GM18511 (cell line): ENCODE data around the gene ADAMTS5.

Source experiments
- ATAC-seq: cut with Tn5 transposase; IDR thresholded peaks from one replicate; pipeline ENCODE4 v1.9.1; 2021; ENCODE audit warnings: mild to moderate bottlenecking, moderate library complexity; ENCODE audit not compliant: unreplicated experiment

ADAMTS5 gene

DNA sequence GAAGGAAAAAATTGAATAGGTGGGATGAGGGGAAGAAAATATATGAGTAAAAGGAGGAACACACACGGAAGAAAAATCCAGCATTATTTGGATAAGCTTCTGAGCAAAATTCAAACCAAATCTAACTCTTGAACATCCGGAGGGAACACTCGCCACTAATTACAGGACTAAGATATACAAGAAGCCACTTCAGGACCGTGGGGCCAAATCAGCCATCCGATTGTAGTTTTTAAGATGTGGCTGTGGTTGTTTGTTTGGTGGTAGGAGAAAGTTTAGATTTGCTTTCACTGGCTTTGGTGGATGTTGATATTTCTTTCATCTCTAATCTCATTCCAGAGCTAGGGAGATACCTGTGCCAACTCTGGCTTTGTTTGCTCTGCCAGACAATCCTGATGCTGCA, 78.0 kb downstream of the ADAMTS5 start:
- ATAC-seq, result no peak

DNA sequence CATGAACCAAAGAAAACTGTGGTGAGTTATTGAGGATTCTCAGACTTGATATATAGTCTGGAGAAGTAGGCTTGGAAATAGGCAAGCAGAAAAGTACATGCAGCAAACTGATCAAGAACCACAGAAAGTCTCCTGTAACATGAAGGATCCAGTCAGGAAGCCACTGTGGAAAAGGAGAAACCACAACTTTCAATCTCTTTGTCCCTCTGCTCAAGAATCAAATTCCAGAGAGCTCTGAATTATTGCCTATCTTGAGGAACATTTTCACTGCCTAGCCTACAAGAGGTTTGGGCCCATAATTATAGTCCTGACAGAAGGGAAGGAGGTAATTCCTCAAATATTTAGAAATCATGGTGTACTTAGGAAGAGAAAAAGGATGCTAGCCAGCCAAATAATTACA, 78.6 kb downstream of the ADAMTS5 start:
- ATAC-seq, result no peak

DNA sequence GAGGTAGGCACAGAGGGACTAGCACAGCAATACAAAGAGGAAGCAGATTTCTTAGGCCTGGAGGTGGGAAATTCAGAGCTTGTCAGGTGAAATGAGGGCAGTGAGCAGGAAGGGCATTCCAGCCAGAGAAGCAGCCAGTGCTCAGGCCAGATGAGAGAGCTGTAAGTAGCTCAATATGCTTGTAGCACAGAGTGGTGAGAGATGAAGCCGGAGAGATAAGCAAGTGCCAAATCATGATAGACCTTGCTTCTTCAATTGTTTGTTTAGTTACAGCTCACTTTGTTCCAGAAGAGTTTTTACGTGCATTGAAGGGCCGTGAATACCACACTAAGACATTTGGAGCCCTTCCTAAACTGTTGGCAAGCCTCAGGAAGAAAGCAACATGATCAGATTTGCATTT, 79.6 kb downstream of the ADAMTS5 start:
- no peak for ATAC-seq

DNA sequence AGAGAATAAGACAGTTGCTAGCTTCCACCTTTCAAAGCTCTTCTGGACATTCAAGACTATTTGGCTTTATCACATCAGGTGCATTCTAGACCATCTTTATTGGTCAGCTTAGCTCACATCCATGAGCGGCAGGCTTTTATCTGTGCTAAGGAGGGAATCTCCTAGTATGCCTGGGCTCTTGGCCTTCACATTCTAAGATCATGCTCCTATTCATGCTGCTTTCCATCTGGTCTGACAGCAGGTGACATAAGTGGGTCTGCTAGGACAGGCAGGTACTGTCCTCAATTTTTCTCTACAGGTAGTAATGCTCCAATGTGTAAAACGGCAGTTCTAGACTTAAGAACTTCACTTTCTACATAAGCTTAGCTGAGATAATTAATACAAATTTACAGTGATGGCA, 82.5 kb downstream of the ADAMTS5 start:
- ATAC-seq, result no peak

DNA sequence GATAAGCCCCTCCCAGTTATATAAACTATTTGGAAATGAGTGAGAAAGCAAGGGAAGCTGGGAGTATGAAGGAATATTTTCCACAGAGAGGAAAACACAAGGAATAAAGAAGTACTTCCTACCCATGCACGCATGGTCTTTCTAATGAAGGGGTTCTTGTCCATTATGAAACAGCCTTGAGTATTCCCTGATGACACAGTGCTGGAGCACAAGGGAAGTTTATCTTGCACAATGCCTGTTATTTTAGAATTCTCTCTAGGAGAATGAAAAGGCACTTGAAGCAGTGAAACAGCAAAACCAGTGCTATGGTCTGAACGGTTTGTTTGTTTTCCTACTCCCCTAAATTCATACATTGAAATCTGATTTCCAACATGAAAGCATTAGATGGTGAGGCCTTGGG, 83.1 kb downstream of the ADAMTS5 start:
- no peak for ATAC-seq

DNA sequence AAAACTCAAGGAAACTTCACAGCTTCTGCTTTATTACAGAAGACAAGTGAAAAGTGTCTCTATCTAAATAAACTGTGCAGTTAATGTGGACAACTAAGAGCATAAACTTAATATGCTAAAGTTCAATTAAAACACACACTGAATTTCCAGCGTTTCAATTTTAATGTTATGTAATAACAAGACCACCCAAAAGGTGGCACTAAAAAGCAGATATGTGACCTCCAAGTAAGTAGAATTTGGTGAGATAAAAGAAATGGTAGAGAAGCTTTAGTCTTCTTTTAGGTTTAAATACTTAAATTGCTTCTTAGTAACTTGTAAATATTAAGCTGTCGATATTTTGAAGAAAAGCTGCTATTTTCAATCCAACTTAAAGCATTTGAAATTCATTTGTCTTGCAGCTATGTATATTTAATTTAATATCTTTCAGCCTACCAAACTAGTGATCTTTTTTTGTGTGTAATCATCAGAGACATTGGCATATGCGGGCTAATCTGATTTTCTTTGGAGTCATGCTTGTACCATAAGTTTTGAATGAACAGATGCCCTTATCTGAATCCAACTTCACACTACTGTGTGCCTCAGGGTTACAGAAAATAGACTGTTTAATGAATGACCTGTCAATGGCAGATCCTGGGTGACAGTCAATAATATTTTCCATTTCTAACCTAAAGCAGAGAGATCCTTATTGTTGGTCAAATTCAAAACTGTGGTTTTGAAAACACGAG, 85.2 kb downstream of the ADAMTS5 start:
- no peak for ATAC-seq

DNA sequence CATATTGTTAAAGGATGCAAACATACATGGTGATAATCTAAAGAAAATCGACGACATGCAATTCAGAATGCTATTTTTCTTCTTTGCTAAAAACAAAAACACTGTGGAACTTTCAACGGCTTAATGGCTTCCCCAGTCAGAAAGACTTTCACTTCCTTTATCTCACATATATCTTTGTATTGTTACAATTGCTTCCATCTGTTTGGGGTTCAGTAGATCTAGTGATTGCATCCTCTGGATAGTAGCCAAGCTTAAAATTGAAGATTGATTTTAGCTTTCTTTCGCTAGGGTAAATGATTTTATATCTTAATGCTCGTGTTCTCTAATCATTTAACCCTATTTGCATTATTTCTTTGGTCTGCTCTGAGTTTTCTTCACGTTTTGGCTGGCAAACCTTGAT, 89.9 kb downstream of the ADAMTS5 start:
- no peak for ATAC-seq

DNA sequence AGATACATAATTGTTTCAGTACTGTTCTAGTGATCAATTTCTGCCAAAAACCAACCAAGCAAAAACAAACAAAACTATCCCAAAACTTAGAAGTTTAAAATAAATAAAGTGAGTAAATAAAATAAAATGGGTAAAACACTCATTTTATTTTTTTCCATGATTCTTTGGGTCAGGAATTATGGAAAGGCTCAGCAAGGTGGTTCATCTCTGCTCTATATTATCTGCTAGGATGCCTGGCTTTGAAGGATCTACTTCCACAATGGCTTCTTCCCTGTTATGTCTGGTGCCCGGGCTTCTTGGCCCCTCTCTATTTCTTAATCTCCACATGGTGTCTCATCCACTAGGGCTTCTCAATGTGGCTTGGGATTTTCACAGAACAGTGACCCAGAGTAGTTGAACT, 92.5 kb downstream of the ADAMTS5 start:
- ATAC-seq, result no peak
